ENCODE measurements around the gene NCBP2. TPM values are rescaled to one million over a fixed set of nuclear protein-coding genes. Genes with fewer than 3 reads are reported as not detected.

The NCBP2 gene
- total RNA-seq, 1 experiment from 2014 or later = 66.8 TPM

DNA sequence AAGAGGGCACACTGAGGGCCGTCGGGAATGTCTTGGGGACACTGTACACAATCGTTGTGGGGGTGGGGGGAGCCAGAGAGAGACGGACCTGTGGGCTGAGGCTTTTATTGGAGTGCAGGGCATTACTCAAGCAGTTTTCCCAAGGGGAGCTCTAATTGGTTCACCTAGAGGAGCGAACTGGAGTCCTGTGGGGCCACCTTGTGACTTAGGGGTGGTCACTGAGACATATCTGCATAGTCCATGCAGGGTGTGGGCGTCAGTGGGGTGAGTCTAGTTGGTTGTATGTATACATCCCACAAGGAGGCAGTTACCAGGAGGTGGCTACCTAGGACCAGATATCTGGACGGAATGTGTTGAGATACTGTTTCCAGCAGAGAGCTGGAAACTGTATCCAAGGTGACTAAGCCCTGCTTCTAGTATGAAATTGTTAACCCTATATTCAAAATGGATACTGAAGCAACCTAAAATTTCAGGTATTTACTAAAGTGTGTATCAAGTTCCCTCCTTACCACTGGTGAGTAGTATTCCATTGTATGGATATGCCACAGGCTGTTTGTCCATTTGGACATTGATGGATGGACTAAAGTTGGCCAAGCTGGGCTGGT lies 28.9 kb upstream of the NCBP2 start:
- ChIA-PET POLR2A (no interaction called here), CTCF (interaction anchor here (0.5 to 1.2 kb wide), 5 partner anchors 18 to 361 kb away, joined by 3 to 6 read pairs (median 3); partner anchors contain the start of gene MELTF)
- Mint-ChIP-seq H3K4me3 (ENCODE audit: unreplicated experiment) (peak overlapping the region; percentile 71), H3K9me3 (ENCODE audit: unreplicated experiment) (no peaks in the 10 kb centered on the region), H3K4me1 (ENCODE audit: low read depth, unreplicated experiment) (peaks cover 11% of the 10 kb centered on the region), H3K27me3 (ENCODE audit: insufficient read depth, unreplicated experiment) (no peaks in the 10 kb centered on the region), H3K36me3 (ENCODE audit: insufficient read depth, unreplicated experiment) (peaks cover 20% of the 10 kb centered on the region), H3K27ac (ENCODE audit: unreplicated experiment) (no peak overlapping the region)
- intact Hi-C loops (cut with micrococcal nuclease; ENCODE audit: unreplicated experiment) = no loop called here
- Histone ChIP-seq H3K4me3 (ENCODE audit: low read depth, low read length) (no peak overlapping the region), H3K36me3 (ENCODE audit: control insufficient read depth, insufficient read depth, low read length) (peaks cover 7% of the 10 kb centered on the region), H3K4me1 (peaks cover 10% of the 10 kb centered on the region; the same call in 1 of the 2 replicates), H3K27me3 (replicated peaks; ENCODE audit: control insufficient read depth, insufficient read depth, low read length) (no peaks in the 10 kb centered on the region), H3K9me3 (peaks cover 3% of the 10 kb centered on the region; the same call in 1 of the 2 replicates)
- DNase-seq = peak; percentile 43 to 59
- no TSS peak for BruUV-seq (replicated peaks)
- TF ChIP-seq, protein P1, sequence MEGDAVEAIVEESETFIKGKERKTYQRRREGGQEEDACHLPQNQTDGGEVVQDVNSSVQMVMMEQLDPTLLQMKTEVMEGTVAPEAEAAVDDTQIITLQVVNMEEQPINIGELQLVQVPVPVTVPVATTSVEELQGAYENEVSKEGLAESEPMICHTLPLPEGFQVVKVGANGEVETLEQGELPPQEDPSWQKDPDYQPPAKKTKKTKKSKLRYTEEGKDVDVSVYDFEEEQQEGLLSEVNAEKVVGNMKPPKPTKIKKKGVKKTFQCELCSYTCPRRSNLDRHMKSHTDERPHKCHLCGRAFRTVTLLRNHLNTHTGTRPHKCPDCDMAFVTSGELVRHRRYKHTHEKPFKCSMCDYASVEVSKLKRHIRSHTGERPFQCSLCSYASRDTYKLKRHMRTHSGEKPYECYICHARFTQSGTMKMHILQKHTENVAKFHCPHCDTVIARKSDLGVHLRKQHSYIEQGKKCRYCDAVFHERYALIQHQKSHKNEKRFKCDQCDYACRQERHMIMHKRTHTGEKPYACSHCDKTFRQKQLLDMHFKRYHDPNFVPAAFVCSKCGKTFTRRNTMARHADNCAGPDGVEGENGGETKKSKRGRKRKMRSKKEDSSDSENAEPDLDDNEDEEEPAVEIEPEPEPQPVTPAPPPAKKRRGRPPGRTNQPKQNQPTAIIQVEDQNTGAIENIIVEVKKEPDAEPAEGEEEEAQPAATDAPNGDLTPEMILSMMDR (IDR thresholded peaks at IDR 0.05; ENCODE audit: insufficient read depth in 1 of 2, low read depth in 1 of 2, low read length in 1 of 2, severe bottlenecking in 1 of 2, unreplicated experiment in 1 of 2) = no peak

- TF ChIP-seq, protein P1 (IDR thresholded peaks at IDR 0.05; ENCODE audit: insufficient read depth in 1 of 2, low read depth in 1 of 2, low read length in 1 of 2, severe bottlenecking in 1 of 2, unreplicated experiment in 1 of 2) = no peak
- H3K4me1 Mint-ChIP-seq (ENCODE audit: low read depth, unreplicated experiment) = peaks cover 16% of the 10 kb centered on the region
- POLR2A ChIA-PET = interaction anchor here (1.6 kb wide), 1 partner anchor 28 kb away, joined by 3 read pairs; the partner anchor contains the start of gene NCBP2
- peaks cover 26% of the 10 kb centered on the region for H3K36me3 Mint-ChIP-seq (ENCODE audit: insufficient read depth, unreplicated experiment)
- Histone ChIP-seq H3K27me3 (replicated peaks; ENCODE audit: control insufficient read depth, insufficient read depth, low read length) (no peaks in the 10 kb centered on the region), H3K4me1 (peaks cover 10% of the 10 kb centered on the region; the same call in 1 of the 2 replicates), H3K36me3 (ENCODE audit: control insufficient read depth, insufficient read depth, low read length) (peaks cover 10% of the 10 kb centered on the region), H3K9me3 (peaks cover 3% of the 10 kb centered on the region; the same call in 1 of the 2 replicates), H3K4me3 (ENCODE audit: low read depth, low read length) (peak overlapping the region; percentile 24; the same call in 1 of the 2 replicates)
- no peaks in the 10 kb centered on the region for H3K27me3 Mint-ChIP-seq (ENCODE audit: insufficient read depth, unreplicated experiment)
- peak overlapping the region; percentile 70 for H3K27ac Mint-ChIP-seq (ENCODE audit: unreplicated experiment)
- DNase-seq = no peak
- H3K4me3 Mint-ChIP-seq (ENCODE audit: unreplicated experiment) = peak overlapping the region; percentile 71
- no peaks in the 10 kb centered on the region for H3K9me3 Mint-ChIP-seq (ENCODE audit: unreplicated experiment)
- BruUV-seq (replicated peaks) = TSS peak; percentile 49
- CTCF ChIA-PET = interaction anchor here (1.0 to 1.2 kb wide), 2 partner anchors 59 to 361 kb away, joined by 3 to 6 read pairs; partner anchors contain the start of gene MELTF
- intact Hi-C loops (cut with micrococcal nuclease; ENCODE audit: unreplicated experiment) = loop anchor here (1.0 kb wide), 1 partner anchor 22 kb away; no protein-coding TSS in a partner anchor
These were observed 28.3 kb upstream of the NCBP2 start for GRCh38 chr3:196970547-196971093.
